SK-N-SH (cell line): ENCODE results near the gene MICAL2. TPM values are rescaled to one million over a fixed set of nuclear protein-coding genes. Genes with fewer than 3 reads are reported as not detected.

Source experiments
- CTCF ChIA-PET: fragments of 300-600, 350-600 bp; formaldehyde crosslinking; extraction: SDS; loops from one replicate; lab custom pipeline; 2021; lab: Yijun Ruan, JAX
- POLR2A ChIA-PET: fragments of 350-600 bp; sonication (Branson Sonifier 250); formaldehyde crosslinking; extraction: SDS; loops from one replicate; lab custom pipeline; 2020; ENCODE audit warnings: antibody characterized with exemption, inconsistent platforms; lab: Yijun Ruan, JAX
- DNase-seq: peaks from one replicate; pipeline ENCODE4 v3.0.0; 2012
- H2AFZ ChIP-seq: fragments of 200-600 bp; sonication (generic); 2 replicates; pipeline ENCODE4 v1.8.1; 2016; ENCODE audit warnings: antibody characterized with exemption, mild to moderate bottlenecking, low read depth
- H3F3A ChIP-seq: fragments of 200-600 bp; sonication (generic); replicated peaks from 2 replicates; pipeline ENCODE3; 2016; ENCODE audit warnings: antibody characterized with exemption, mild to moderate bottlenecking; ENCODE audit not compliant: insufficient read depth
- H3K27ac ChIP-seq, 2 experiments: fragments of 200-500 bp in 1 of 2; fragments of 200-600 bp in 1 of 2; sonication (Bioruptor generic) in 1 of 2; sonication (generic), shearing (Covaris generic) in 1 of 2; 2 replicates each; pipeline versions ENCODE4 v1.5.1 to v1.6.1; 2014 to 2016; ENCODE audit warnings: low read depth in 2 of 2, inconsistent platforms in 1 of 2, low read length in 1 of 2, mild to moderate bottlenecking in 1 of 2, mixed read lengths in 1 of 2
- H3K27me3 ChIP-seq: fragments of 200-600 bp; sonication (generic), shearing (Covaris generic); 2 replicates; pipeline ENCODE4 v1.6.1; 2016; ENCODE audit warnings: mixed run types; ENCODE audit not compliant: insufficient read depth
- H3K36me3 ChIP-seq, 2 experiments: fragments of 200-500 bp in 1 of 2; fragments of 200-600 bp in 1 of 2; sonication (Bioruptor generic) in 1 of 2; sonication (generic) in 1 of 2; replicated peaks in 1 of 2; 2 replicates each; pipeline versions ENCODE3 to v1.5.1; 2014 to 2016; ENCODE audit warnings: low read length in 1 of 2, mild to moderate bottlenecking in 1 of 2; ENCODE audit not compliant: insufficient read depth in 2 of 2, control insufficient read depth in 1 of 2
- H3K4me1 ChIP-seq, 2 experiments: fragments of 200-500 bp in 1 of 2; fragments of 200-600 bp in 1 of 2; sonication (Bioruptor generic) in 1 of 2; sonication (generic), shearing (Covaris generic) in 1 of 2; 2 replicates each; pipeline versions ENCODE4 v1.5.1 to v1.6.1; 2014 to 2016; ENCODE audit warnings: low read depth in 1 of 2, low read length in 1 of 2, mixed run types in 1 of 2; ENCODE audit not compliant: insufficient read depth in 2 of 2, control insufficient read depth in 1 of 2
- H3K4me2 ChIP-seq: fragments of 200-600 bp; sonication (generic), shearing (Covaris generic); 2 replicates; pipeline ENCODE4 v1.6.1; 2017; ENCODE audit warnings: mixed run types
- H3K4me3 ChIP-seq, 2 experiments: fragments of 200-500 bp in 1 of 2; fragments of 200-600 bp in 1 of 2; sonication (Bioruptor generic) in 1 of 2; sonication (generic), shearing (Covaris generic) in 1 of 2; 2 replicates each; pipeline versions ENCODE4 v1.5.1 to v1.8.1; 2014 to 2016; ENCODE audit warnings: low read depth in 2 of 2, inconsistent platforms in 1 of 2, low read length in 1 of 2, mild to moderate bottlenecking in 1 of 2, mixed read lengths in 1 of 2, moderate library complexity in 1 of 2
- H3K79me2 ChIP-seq: fragments of 200-600 bp; sonication (generic); 2 replicates; pipeline ENCODE4 v1.8.1; 2017; ENCODE audit warnings: mild to moderate bottlenecking; ENCODE audit not compliant: insufficient read depth
- H3K9ac ChIP-seq: fragments of 200-600 bp; sonication (generic); 2 replicates; pipeline ENCODE4 v1.6.1; 2017; ENCODE audit warnings: mixed run types
- H3K9me2 ChIP-seq: fragments of 200-600 bp; sonication (generic); 2 replicates; pipeline ENCODE4 v1.6.1; 2017; ENCODE audit warnings: mixed run types
- H3K9me3 ChIP-seq: fragments of 200-600 bp; sonication (generic); 2 replicates; pipeline ENCODE4 v1.6.1; 2017; ENCODE audit warnings: mixed run types, mild to moderate bottlenecking, moderate library complexity
- H4K20me1 ChIP-seq: fragments of 200-600 bp; sonication (generic); 2 replicates; pipeline ENCODE4 v1.6.1; 2017; ENCODE audit warnings: mild to moderate bottlenecking, mixed run types; ENCODE audit not compliant: insufficient read depth
- CHD2 ChIP-seq: fragments of 150-350 bp; IDR thresholded peaks from 2 replicates; pipeline ENCODE4 v1.6.1; 2018; ENCODE audit warnings: low read length; ENCODE audit not compliant: partially characterized antibody
- ELF1 ChIP-seq: IDR thresholded peaks from 2 replicates; pipeline ENCODE4 v1.4.0; 2012
- FOSL2 ChIP-seq: IDR thresholded peaks from 2 replicates; pipeline ENCODE4 v1.4.0; 2012; ENCODE audit warnings: low read depth, mild to moderate bottlenecking, moderate library complexity, borderline replicate concordance
- FOXJ3 ChIP-seq: sonication (generic); formaldehyde crosslinking; IDR thresholded peaks from 2 replicates; pipeline ENCODE4 v1.5.1; 2020; ENCODE audit warnings: mild to moderate bottlenecking, missing genetic modification reagents
- FOXM1 ChIP-seq: IDR thresholded peaks from 2 replicates; pipeline ENCODE4 v1.4.0; 2012; ENCODE audit warnings: low read depth, mild to moderate bottlenecking
- GATA2 ChIP-seq: sonication (generic); formaldehyde crosslinking; IDR thresholded peaks from 2 replicates; pipeline ENCODE4 v1.5.0; 2020; ENCODE audit warnings: mild to moderate bottlenecking, missing genetic modification reagents
- JUND ChIP-seq: IDR thresholded peaks from 2 replicates; pipeline ENCODE4 v1.4.0; 2012
- MXI1 ChIP-seq: IDR thresholded peaks from 2 replicates; pipeline ENCODE4 v1.6.1; 2012; ENCODE audit warnings: mild to moderate bottlenecking, low read depth, low read length, improper control_type of control experiment
- NFIC ChIP-seq: IDR thresholded peaks from 2 replicates; pipeline ENCODE4 v1.4.0; 2012; ENCODE audit warnings: borderline replicate concordance
- NRF1 ChIP-seq: IDR thresholded peaks from 2 replicates; pipeline ENCODE4 v1.6.1; 2012; ENCODE audit warnings: low read depth, mild to moderate bottlenecking, low read length
- POLR2AphosphoS5 ChIP-seq: IDR thresholded peaks from 2 replicates; pipeline ENCODE4 v1.6.1; 2012; ENCODE audit warnings: low read depth, low read length
- RAD21 ChIP-seq: IDR thresholded peaks from 2 replicates; pipeline ENCODE4 v1.6.1; 2012; ENCODE audit warnings: mild to moderate bottlenecking, low read length
- REST ChIP-seq: IDR thresholded peaks from 2 replicates; pipeline ENCODE4 v1.6.1; 2012; ENCODE audit warnings: mild to moderate bottlenecking, low read depth, low read length, moderate library complexity
- SIN3A ChIP-seq: IDR thresholded peaks from 2 replicates; pipeline ENCODE4 v1.6.1; 2012; ENCODE audit warnings: low read depth, mild to moderate bottlenecking, low read length, moderate library complexity, borderline replicate concordance
- SMC3 ChIP-seq: IDR thresholded peaks from 2 replicates; pipeline ENCODE4 v1.6.1; 2012; ENCODE audit warnings: low read depth, low read length, improper control_type of control experiment
- TCF12 ChIP-seq: IDR thresholded peaks from 2 replicates; pipeline ENCODE4 v1.4.0; 2012
- TEAD4 ChIP-seq: IDR thresholded peaks from 2 replicates; pipeline ENCODE4 v1.4.0; 2012; ENCODE audit warnings: mild to moderate bottlenecking, borderline replicate concordance; ENCODE audit not compliant: insufficient read depth
- USF1 ChIP-seq: IDR thresholded peaks from 2 replicates; pipeline ENCODE4 v1.4.0; 2012; ENCODE audit warnings: low read depth, borderline replicate concordance
- YY1 ChIP-seq: IDR thresholded peaks from 2 replicates; pipeline ENCODE4 v1.4.0; 2012; ENCODE audit warnings: low read depth, mild to moderate bottlenecking
- WGBS: methylation state at CpG from one replicate; pipeline ENCODE4 v1.1.6; 2017; ENCODE audit warnings: low lambda C conversion rate; 5-methylcytosine and 5-hydroxymethylcytosine counted together
- polyA plus RNA-seq, 3 experiments: library from polyadenylated mRNA; depleted of rRNA; stranded (reverse); fragments of >200 nt; gene quantifications; 2 replicates each; pipeline ENCODE4 v1.2.3, GENCODE V29; 2012
- TF ChIP-seq, protein P1 (sequence below): IDR thresholded peaks from 2 replicates; pipeline ENCODE4 v1.4.0; 2012; ENCODE audit warnings: low read depth, borderline replicate concordance
- TF ChIP-seq, protein P2 (sequence below): IDR thresholded peaks from 2 replicates; pipeline ENCODE4; 2012
- TF ChIP-seq, protein P3 (sequence below): fragments of 150-350 bp; IDR thresholded peaks from 2 replicates; pipeline ENCODE4 v1.6.1; 2017; ENCODE audit warnings: antibody characterized with exemption, low read length, low read depth, borderline replicate concordance
- TF ChIP-seq, protein P4 (sequence below): fragments of 150-350 bp; IDR thresholded peaks from 2 replicates; pipeline ENCODE4 v1.6.1; 2016; ENCODE audit warnings: mild to moderate bottlenecking, low read depth, low read length

MICAL2 gene
- polyA plus RNA-seq, 1 of the 3 experiments (the other 2 are of a cell fraction) = 54.6 TPM

DNA sequence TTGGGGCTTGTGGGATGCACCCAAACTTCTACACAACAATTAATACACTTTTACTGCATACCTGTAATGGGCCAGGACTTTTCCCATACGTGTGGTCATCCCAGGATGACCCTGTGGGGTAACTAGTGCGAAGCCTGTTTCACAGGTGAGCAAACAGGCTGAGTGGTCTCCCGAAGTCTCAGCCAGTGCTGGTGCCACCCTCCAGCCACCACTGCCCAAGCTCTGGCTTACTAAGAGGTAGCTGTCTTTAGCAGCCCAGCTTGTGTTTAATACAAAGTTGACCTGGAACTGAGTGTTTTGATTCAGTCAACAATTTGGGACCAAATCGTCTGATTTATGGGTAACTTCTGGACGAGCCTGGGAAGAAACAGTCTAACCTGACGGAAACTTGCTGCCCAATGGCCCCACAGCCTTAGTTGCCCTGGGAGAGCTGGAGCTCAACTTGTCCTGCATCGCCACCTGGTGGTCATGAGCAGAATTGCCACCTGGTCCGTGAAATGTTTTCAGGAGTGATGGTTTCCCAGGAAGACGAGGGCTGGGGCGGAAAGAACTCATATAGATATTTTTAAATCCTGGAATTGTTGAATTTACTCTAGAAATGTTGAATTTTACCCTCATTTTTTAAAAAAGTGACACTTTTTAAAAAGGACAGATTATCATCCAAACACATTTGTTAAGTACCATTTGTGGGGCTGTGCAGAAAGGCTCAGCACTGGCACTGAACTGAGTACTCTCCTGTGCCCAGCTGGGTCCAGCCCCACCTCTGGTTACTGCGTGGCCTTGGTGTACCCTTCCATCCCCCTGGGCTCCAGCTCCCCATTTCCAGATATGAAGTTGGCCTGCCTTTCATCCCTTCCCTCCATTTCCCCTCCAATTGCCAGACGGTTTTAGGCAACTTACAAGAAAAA is 171.4 kb downstream of the MICAL2 start:
- 25% methylated on average over 11 of the region's 12 CpGs for WGBS
- peak; percentile 89 for DNase-seq
- Histone ChIP-seq H3K4me1 (peaks cover 14 to 36% of the 10 kb centered on the region in 2 experiments), H3K9me2 (no peaks in the 10 kb centered on the region), H3K36me3 (no peaks in the 10 kb centered on the region), H3K4me2 (peak overlapping the region; percentile 20), H3K27ac (peak overlapping the region in 1 of 2 experiments; percentile 100; a peak in 2 of 4 replicates), H3F3A (peaks cover 57% of the 10 kb centered on the region), H4K20me1 (no peaks in the 10 kb centered on the region), H3K27me3 (no peaks in the 10 kb centered on the region), H3K4me3 (no peak overlapping the region), H3K9me3 (no peaks in the 10 kb centered on the region), H3K79me2 (peaks cover 43% of the 10 kb centered on the region), H3K9ac (peak overlapping the region; percentile 56), H2AFZ (peak overlapping the region; percentile 54)
- CTCF ChIA-PET = interaction anchor here (0.5 to 19.2 kb wide), 63 partner anchors 8 to 1168 kb away, joined by 3 to 488 read pairs (median 4); no protein-coding TSS in a partner anchor
- POLR2A ChIA-PET = no interaction called here
- TF ChIP-seq GATA2 (CRISPR knock-in tag) (no peak), NFIC (no peak), SMC3 (peak; percentile 99), ELF1 (no peak), REST (no peak), FOXM1 (no peak), SIN3A (no peak), POLR2AphosphoS5 (no peak), MXI1 (no peak), FOXJ3 (CRISPR knock-in tag) (no peak), JUND (no peak), TEAD4 (no peak), FOSL2 (no peak), USF1 (no peak), TCF12 (peak; percentile 10; the same call in 1 of the 2 replicates), YY1 (no peak), RAD21 (peak; percentile 100), CHD2 (no peak), NRF1 (peak; percentile 37; the same call in 1 of the 2 replicates)
- TF ChIP-seq, protein P1, sequence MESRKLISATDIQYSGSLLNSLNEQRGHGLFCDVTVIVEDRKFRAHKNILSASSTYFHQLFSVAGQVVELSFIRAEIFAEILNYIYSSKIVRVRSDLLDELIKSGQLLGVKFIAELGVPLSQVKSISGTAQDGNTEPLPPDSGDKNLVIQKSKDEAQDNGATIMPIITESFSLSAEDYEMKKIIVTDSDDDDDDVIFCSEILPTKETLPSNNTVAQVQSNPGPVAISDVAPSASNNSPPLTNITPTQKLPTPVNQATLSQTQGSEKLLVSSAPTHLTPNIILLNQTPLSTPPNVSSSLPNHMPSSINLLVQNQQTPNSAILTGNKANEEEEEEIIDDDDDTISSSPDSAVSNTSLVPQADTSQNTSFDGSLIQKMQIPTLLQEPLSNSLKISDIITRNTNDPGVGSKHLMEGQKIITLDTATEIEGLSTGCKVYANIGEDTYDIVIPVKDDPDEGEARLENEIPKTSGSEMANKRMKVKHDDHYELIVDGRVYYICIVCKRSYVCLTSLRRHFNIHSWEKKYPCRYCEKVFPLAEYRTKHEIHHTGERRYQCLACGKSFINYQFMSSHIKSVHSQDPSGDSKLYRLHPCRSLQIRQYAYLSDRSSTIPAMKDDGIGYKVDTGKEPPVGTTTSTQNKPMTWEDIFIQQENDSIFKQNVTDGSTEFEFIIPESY = no peak
- TF ChIP-seq, protein P2, sequence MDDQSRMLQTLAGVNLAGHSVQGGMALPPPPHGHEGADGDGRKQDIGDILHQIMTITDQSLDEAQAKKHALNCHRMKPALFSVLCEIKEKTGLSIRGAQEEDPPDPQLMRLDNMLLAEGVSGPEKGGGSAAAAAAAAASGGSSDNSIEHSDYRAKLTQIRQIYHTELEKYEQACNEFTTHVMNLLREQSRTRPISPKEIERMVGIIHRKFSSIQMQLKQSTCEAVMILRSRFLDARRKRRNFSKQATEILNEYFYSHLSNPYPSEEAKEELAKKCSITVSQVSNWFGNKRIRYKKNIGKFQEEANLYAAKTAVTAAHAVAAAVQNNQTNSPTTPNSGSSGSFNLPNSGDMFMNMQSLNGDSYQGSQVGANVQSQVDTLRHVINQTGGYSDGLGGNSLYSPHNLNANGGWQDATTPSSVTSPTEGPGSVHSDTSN = no peak
- TF ChIP-seq, protein P3, sequence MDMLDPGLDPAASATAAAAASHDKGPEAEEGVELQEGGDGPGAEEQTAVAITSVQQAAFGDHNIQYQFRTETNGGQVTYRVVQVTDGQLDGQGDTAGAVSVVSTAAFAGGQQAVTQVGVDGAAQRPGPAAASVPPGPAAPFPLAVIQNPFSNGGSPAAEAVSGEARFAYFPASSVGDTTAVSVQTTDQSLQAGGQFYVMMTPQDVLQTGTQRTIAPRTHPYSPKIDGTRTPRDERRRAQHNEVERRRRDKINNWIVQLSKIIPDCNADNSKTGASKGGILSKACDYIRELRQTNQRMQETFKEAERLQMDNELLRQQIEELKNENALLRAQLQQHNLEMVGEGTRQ = no peak
- TF ChIP-seq, protein P4, sequence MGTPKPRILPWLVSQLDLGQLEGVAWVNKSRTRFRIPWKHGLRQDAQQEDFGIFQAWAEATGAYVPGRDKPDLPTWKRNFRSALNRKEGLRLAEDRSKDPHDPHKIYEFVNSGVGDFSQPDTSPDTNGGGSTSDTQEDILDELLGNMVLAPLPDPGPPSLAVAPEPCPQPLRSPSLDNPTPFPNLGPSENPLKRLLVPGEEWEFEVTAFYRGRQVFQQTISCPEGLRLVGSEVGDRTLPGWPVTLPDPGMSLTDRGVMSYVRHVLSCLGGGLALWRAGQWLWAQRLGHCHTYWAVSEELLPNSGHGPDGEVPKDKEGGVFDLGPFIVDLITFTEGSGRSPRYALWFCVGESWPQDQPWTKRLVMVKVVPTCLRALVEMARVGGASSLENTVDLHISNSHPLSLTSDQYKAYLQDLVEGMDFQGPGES = no peak
